K562 (cell line): ENCODE results near the gene GFAP.

Experiments
- ZNF23 ChIP-seq: fragments of 250-450 bp; sonication (Bioruptor Pico); IDR thresholded peaks from 2 replicates; pipeline ENCODE4 v1.4.0; 2020; ENCODE audit warnings: mild to moderate bottlenecking
- ZNF778 ChIP-seq: fragments of 450-650 bp; formaldehyde crosslinking; IDR thresholded peaks from 2 replicates; pipeline ENCODE4 v1.4.0; 2020; ENCODE audit warnings: mild to moderate bottlenecking, moderate library complexity
- TF ChIP-seq, protein P1 (sequence below), 3 experiments: IDR thresholded peaks in 2 of 3; conservative IDR thresholded peaks in 1 of 3; 2 replicates each; pipeline ENCODE4 v1.5.1; 2011 to 2012; ENCODE audit warnings: low read length in 3 of 3, mild to moderate bottlenecking in 3 of 3, control low read depth in 2 of 3, improper control_type of control experiment in 1 of 3, inconsistent platforms in 1 of 3, low read depth in 1 of 3, mixed read lengths in 1 of 3, moderate library complexity in 1 of 3; ENCODE audit not compliant: insufficient read depth in 2 of 3

DNA sequence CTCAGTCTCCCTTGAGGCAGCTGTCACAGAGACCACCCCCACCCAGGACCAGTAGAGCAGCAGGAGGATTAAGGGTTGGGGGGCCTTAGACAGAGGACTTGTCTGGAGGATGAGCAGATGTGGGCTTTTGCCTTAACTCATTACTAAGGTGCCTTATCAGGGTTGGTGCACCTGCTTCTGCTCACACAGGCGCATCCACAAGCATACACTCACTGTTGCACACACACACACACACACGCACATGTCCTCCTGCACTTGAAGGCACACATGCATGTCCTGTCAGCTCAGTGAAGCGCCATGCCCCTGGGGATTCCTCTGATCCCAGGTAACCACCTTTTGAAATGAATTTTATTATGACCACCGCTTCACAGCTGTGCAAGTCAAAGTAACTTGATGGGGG lies 1.2 kb downstream of the GFAP start:
- TF ChIP-seq, protein P1, sequence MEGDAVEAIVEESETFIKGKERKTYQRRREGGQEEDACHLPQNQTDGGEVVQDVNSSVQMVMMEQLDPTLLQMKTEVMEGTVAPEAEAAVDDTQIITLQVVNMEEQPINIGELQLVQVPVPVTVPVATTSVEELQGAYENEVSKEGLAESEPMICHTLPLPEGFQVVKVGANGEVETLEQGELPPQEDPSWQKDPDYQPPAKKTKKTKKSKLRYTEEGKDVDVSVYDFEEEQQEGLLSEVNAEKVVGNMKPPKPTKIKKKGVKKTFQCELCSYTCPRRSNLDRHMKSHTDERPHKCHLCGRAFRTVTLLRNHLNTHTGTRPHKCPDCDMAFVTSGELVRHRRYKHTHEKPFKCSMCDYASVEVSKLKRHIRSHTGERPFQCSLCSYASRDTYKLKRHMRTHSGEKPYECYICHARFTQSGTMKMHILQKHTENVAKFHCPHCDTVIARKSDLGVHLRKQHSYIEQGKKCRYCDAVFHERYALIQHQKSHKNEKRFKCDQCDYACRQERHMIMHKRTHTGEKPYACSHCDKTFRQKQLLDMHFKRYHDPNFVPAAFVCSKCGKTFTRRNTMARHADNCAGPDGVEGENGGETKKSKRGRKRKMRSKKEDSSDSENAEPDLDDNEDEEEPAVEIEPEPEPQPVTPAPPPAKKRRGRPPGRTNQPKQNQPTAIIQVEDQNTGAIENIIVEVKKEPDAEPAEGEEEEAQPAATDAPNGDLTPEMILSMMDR (IDR thresholded peaks at IDR 0.05 in 2 of 3, conservative IDR thresholded peaks at IDR 0.05 in 1 of 3; ENCODE audit: insufficient read depth in 2 of 3, low read depth in 1 of 3, low read length in 3 of 3): no peak
- no peak for TF ChIP-seq ZNF23 (CRISPR knock-in tag)
- no peak for TF ChIP-seq ZNF778 (CRISPR knock-in tag)
